Cortex of kidney (tissue), 1 donor: ENCODE results near the gene CRYBG1.
"Not testable (repeated sequence)": the region's sequence is repeated elsewhere in the genome, so short reads cannot be mapped to it uniquely, and the experiment has no call there.

Experiments
- DNase-seq: peaks from one replicate; lab custom pipeline; 2025; lab: John Stamatoyannopoulos, UW

CRYBG1 gene

GRCh38 chr6:106555767-106556166 is 195.2 kb downstream of the CRYBG1 start:
- DNase-seq, result no peak

GRCh38 chr6:106556368-106556960 is 195.9 kb downstream of the CRYBG1 start:
- no peak for DNase-seq

- DNase-seq, result no peak
These were observed 197.3 kb downstream of the CRYBG1 start for GRCh38 chr6:106557837-106558236.

GRCh38 chr6:106558364-106558763 is 197.8 kb downstream of the CRYBG1 start:
- DNase-seq, result no peak

GRCh38 chr6:106559659-106560058 is 199.1 kb downstream of the CRYBG1 start:
- DNase-seq, result not testable (repeated sequence)

GRCh38 chr6:106560996-106561685 is 200.6 kb downstream of the CRYBG1 start:
- no peak for DNase-seq

- no peak for DNase-seq
These were observed 201.3 kb downstream of the CRYBG1 start for GRCh38 chr6:106561686-106562405.

- no peak for DNase-seq
These were observed 203.1 kb downstream of the CRYBG1 start for GRCh38 chr6:106563614-106564013.

GRCh38 chr6:106564476-106564875 is 204.0 kb downstream of the CRYBG1 start:
- no peak for DNase-seq

GRCh38 chr6:106568530-106568929 is 208.0 kb downstream of the CRYBG1 start:
- no peak for DNase-seq

- DNase-seq, result no peak
These were observed 208.9 kb downstream of the CRYBG1 start for GRCh38 chr6:106569428-106569827.

GRCh38 chr6:106572436-106572835 is 211.9 kb downstream of the CRYBG1 start:
- DNase-seq, result no peak

- DNase-seq, result no peak
These were observed 212.5 kb downstream of the CRYBG1 start for GRCh38 chr6:106572875-106573585.

GRCh38 chr6:106574741-106575458 is 214.4 kb downstream of the CRYBG1 start:
- DNase-seq, result no peak

- DNase-seq, result no peak
These were observed 218.8 kb downstream of the CRYBG1 start for GRCh38 chr6:106579281-106579680.

- DNase-seq, result no peak
These were observed 221.0 kb downstream of the CRYBG1 start for GRCh38 chr6:106581468-106581867.

- no peak for DNase-seq
These were observed 226.4 kb downstream of the CRYBG1 start for GRCh38 chr6:106586815-106587415.

GRCh38 chr6:106588937-106589336 is 228.4 kb downstream of the CRYBG1 start:
- DNase-seq, result not testable (repeated sequence)

- DNase-seq, result no peak
These were observed 230.8 kb downstream of the CRYBG1 start for GRCh38 chr6:106591111-106591825.

- DNase-seq, result no peak
These were observed 238.9 kb downstream of the CRYBG1 start for GRCh38 chr6:106599440-106599839.

GRCh38 chr6:106600329-106600728 is 239.8 kb downstream of the CRYBG1 start:
- DNase-seq, result no peak
